NCI-H187 (cell line): ENCODE data around the gene PRRT1B.
"Not testable (repeated sequence)": the region's sequence is repeated elsewhere in the genome, so short reads cannot be mapped to it uniquely, and the experiment has no call there.

Experiments
- DNase-seq, 2 experiments: peaks; one replicate each; lab custom pipeline; 2025; lab: John Stamatoyannopoulos, UW

The PRRT1B gene

GRCh38 chr9:131550465-131550864 lies 5.1 kb downstream of the PRRT1B start:
- DNase-seq, result not testable (repeated sequence)

- no peak for DNase-seq
Observed at GRCh38 chr9:131552030-131552429, 6.7 kb downstream of the PRRT1B start.

GRCh38 chr9:131554087-131554842 lies 8.9 kb downstream of the PRRT1B start:
- no peak for DNase-seq

- DNase-seq, result no peak
Observed at GRCh38 chr9:131554843-131555351, 9.6 kb downstream of the PRRT1B start.

- DNase-seq, result no peak
Observed at GRCh38 chr9:131555841-131556673, 10.7 kb downstream of the PRRT1B start.

- no peak for DNase-seq
Observed at GRCh38 chr9:131557855-131558548, 12.7 kb downstream of the PRRT1B start.

- DNase-seq, result no peak
Observed at GRCh38 chr9:131559421-131560000, 14.2 kb downstream of the PRRT1B start.

- DNase-seq, result no peak
Observed at GRCh38 chr9:131562032-131562959, 17.0 kb downstream of the PRRT1B start.

GRCh38 chr9:131565369-131565768 lies 20.0 kb downstream of the PRRT1B start:
- DNase-seq, result no peak

- no peak for DNase-seq
Observed at GRCh38 chr9:131566158-131566557, 20.8 kb downstream of the PRRT1B start.

- DNase-seq, result no peak
Observed at GRCh38 chr9:131567910-131568309, 22.6 kb downstream of the PRRT1B start.

GRCh38 chr9:131574730-131575640 lies 29.7 kb downstream of the PRRT1B start:
- DNase-seq, result no peak

GRCh38 chr9:131575946-131576853 lies 30.9 kb downstream of the PRRT1B start:
- DNase-seq, result no peak

- DNase-seq, result no peak
Observed at GRCh38 chr9:131577005-131578000, 32.0 kb downstream of the PRRT1B start.

- no peak for DNase-seq
Observed at GRCh38 chr9:131578021-131578420, 32.7 kb downstream of the PRRT1B start.

- DNase-seq, result no peak
Observed at GRCh38 chr9:131578731-131579504, 33.6 kb downstream of the PRRT1B start.

GRCh38 chr9:131579789-131580211 lies 34.5 kb downstream of the PRRT1B start:
- no peak for DNase-seq
